ENCODE data around the gene UTS2B. TPM values are rescaled to one million over a fixed set of nuclear protein-coding genes. Genes with fewer than 3 reads are reported as not detected.

UTS2B gene
- total and polyA plus RNA-seq, 2 of the 4 experiments (the other 2 are of a cell fraction) = 0.72 to 0.79 TPM

GRCh38 chr3:191321019-191321767 lies 9.1 kb downstream of the UTS2B start:
- H3K18ac ChIP-seq (ENCODE audit: low read depth, low read length) = no peak overlapping the region
- H3K79me1 ChIP-seq (ENCODE audit: low read depth in 1 of 2, low read length in 2 of 2) = no peaks in the 10 kb centered on the region

More at GRCh38 chr3:191321019-191321767, 9.1 kb downstream of the UTS2B start:
- no peak for TF ChIP-seq MAZ (IDR thresholded peaks at IDR 0.05; ENCODE audit: borderline replicate concordance, low read depth, low read length)
- TF ChIP-seq NFE2L2 (IDR thresholded peaks at IDR 0.05; ENCODE audit: low read depth, low read length) = no peak
- no peak for TF ChIP-seq MAFK (IDR thresholded peaks at IDR 0.05; ENCODE audit: low read depth, low read length)
- TF ChIP-seq CEBPB (IDR thresholded peaks at IDR 0.05; ENCODE audit: low read depth, low read length) = no peak
- H2BK120ac ChIP-seq (ENCODE audit: low read depth, low read length) = no peak overlapping the region
- H3K4me1 ChIP-seq (ENCODE audit: control insufficient read depth, insufficient read depth, low read length) = peaks cover 8% of the 10 kb centered on the region
- no peaks in the 10 kb centered on the region for H3K9me1 ChIP-seq (ENCODE audit: insufficient read depth, low read length)
- H3K4ac ChIP-seq (ENCODE audit: low read depth, low read length) = no peak overlapping the region
- H3K27ac ChIP-seq (ENCODE audit: insufficient read depth, low read length) = no peak overlapping the region
- no peak overlapping the region for H2AFZ ChIP-seq (replicated peaks; ENCODE audit: low read length, poor library complexity)
- no peaks in the 10 kb centered on the region for H3K27me3 ChIP-seq (ENCODE audit: control insufficient read depth, insufficient read depth, low read length)
- no peak overlapping the region for H3K4me2 ChIP-seq (ENCODE audit: low read depth, low read length)
- ATAC-seq (ENCODE audit: low read depth) (no peak), DNase-seq (no peak)
- H2BK15ac ChIP-seq (ENCODE audit: low read depth, low read length) = no peak overlapping the region
- no peak overlapping the region for H4K5ac ChIP-seq (ENCODE audit: low read depth, low read length)
- WGBS, 2 experiments (ENCODE audit: extremely low coverage in 2 of 2, insufficient read length in 1 of 2) = no CpG with 5 or more reads among the region's 4 CpGs
- H3K9ac ChIP-seq (ENCODE audit: low read depth, low read length) = no peak overlapping the region
- dilution Hi-C loops (cut with HindIII; ENCODE audit: low sequenced_read_pairs, unreplicated experiment) (no loop called here), intact Hi-C loops (cut with micrococcal nuclease) (no loop called here), in situ Hi-C loops (cut with MboI; ENCODE audit: low sequenced_read_pairs) (no loop called here)
- ChIA-PET CTCF (no interaction called here), POLR2A (ENCODE audit: unreplicated experiment) (no interaction called here)
- H2AK5ac ChIP-seq (ENCODE audit: low read depth, low read length) = no peak overlapping the region
- H3K23ac ChIP-seq (ENCODE audit: low read depth, low read length) = no peak overlapping the region
- no peaks in the 10 kb centered on the region for H4K20me1 ChIP-seq (ENCODE audit: insufficient read depth, low read length)
- H3K9me3 ChIP-seq (ENCODE audit: control insufficient read depth, insufficient read depth, low read length) = no peaks in the 10 kb centered on the region
- no peak overlapping the region for H3K56ac ChIP-seq (ENCODE audit: extremely low read depth, insufficient read depth, low read length)
- no TSS peak for BruUV-seq (replicated peaks)
- H2BK5ac ChIP-seq (ENCODE audit: low read depth, low read length, poor library complexity, severe bottlenecking) = no peak overlapping the region
- H2BK20ac ChIP-seq (ENCODE audit: low read depth, low read length) = no peak overlapping the region
- H3K36me3 ChIP-seq (ENCODE audit: control insufficient read depth, insufficient read depth, low read length) = no peaks in the 10 kb centered on the region
- H3K14ac ChIP-seq (replicated peaks; ENCODE audit: low read depth, low read length) = no peak overlapping the region
- H4K8ac ChIP-seq (ENCODE audit: low read depth in 2 of 2, low read length in 2 of 2) = no peak overlapping the region
- H4K91ac ChIP-seq (ENCODE audit: insufficient read depth, low read depth, low read length) = no peak overlapping the region
- H3K4me3 ChIP-seq (ENCODE audit: insufficient read depth, low read depth, low read length) = no peak overlapping the region
- no peak overlapping the region for H2AK9ac ChIP-seq (replicated peaks; ENCODE audit: low read depth, low read length, poor library complexity)

Measured in IMR-90 (cell line).